NCI-H446 treated with DMSO at 0.1 percent for 48 hours (cell line): ENCODE results near the gene TMC6.
"Not testable (repeated sequence)": the region's sequence is repeated elsewhere in the genome, so short reads cannot be mapped to it uniquely, and the experiment has no call there.

ENCODE experiments used
- DNase-seq: peaks from one replicate; lab custom pipeline; 2025; lab: John Stamatoyannopoulos, UW

Gene TMC6

GRCh38 chr17:78154903-78155811 is 26.6 kb upstream of the TMC6 start:
- no peak for DNase-seq

DNA sequence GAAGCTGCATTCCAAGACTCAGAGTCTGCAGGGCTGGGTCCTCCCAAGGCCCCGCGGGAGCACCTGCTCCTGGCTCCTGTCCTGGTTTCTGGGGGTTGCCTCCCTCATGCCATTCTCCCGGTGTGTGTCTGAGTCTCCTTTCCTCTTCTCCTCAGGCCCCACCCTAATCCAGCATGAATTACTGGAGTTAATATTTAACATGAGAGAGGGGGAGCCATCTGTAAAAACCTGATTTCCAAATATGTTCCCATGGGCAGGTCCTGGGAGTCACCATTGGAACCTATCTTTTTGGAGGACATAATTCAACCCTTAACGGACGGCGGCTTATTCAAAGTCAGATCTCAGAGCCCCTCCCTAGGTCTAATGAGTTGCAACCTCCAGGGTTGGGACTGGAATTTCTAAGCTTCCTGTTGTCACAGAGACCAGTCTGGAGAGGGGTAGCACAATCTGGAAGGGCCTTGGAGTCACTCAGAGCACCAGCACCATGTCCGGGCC is 23.0 kb upstream of the TMC6 start:
- DNase-seq: no peak

DNA sequence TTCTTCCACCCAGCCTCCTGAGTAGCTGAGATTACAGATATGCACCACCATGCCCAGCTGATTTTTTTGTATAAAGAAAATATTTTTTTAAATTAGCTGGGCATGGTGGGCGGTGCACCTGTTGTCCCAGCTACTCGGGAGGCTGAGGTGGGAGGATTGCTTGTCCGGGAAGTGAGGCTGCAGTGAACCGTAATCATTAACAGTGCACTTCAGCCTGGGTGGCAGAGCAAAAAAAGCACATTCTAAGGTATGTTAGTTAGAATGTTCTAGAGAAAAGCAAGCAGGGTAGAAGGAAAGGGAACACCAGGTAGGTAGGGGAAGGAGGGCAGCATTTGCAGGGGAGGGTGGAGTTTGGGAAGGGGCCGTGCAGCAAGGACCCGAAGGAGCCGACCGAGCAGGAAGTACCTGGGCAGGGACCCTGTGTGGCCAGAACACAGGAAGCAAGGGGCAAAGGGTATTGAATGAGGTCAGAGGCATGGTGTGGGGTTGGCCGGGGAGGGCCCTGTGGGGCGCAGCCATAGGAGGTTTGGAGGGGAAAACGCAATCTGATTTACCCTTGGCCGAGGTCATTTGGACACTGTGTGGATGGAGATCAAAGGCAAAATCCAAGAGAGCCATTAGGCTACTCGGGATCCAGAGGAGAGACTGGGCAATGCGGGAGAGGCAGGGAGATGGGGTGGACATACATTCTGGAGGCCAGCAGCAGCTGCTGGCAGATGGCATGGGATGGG is 19.9 kb upstream of the TMC6 start:
- DNase-seq: no peak

DNA sequence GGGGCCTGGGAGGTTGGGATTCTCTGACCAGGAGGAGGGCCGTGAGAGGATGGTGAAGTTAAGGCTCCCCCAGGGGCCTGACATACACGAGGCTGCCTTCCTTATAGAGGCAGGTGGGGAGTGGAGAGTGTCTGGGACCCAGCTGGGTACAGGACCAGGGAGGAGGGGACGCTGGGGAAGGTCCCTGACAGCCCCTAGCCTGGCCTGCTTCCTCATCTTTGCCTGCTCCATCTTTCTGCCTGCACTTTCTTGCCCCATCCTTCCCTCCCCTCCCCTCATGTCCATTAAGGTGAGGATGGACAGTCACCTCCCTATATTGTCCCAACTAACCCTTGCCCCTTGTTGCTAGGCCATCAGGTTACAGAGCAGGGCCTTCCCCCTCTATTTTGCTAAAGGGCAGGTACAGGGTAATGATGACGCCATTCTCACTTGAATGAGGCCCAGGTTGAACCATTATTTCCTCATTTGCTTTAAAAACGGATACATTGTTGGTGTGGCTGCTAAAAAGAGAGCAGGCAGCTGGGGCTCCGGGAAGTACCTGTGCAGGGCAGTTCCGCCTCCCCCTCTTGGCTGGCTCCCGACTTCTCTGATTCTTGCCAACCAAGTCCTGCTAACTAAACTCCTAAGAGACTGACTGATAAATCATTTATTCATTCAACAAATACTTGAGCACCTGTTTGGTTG is 18.9 kb upstream of the TMC6 start:
- DNase-seq: no peak

- no peak for DNase-seq
Observed at GRCh38 chr17:78146881-78147280, 18.3 kb upstream of the TMC6 start.

DNA sequence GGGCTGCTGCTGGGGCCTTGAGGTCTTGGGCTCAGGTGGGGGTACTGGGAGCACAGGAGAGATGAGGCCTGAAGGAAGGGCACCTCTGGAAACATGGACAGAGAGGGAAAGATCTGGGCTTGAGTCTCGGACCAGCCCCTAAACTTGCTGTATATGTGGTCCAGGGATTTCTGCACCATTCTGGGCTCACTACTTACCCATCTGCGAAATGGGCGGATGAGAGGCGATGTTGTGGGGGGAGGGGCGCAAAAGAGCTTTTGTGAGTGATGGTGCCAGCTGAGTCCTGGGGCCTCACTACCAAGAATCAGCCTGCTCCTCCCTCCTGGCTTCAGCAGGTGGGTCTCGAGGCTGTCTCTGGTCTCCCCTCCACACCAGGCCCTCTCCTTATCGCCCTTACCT is 17.9 kb upstream of the TMC6 start:
- no peak for DNase-seq

- no peak for DNase-seq
Observed at GRCh38 chr17:78144736-78145641, 16.4 kb upstream of the TMC6 start.

DNA sequence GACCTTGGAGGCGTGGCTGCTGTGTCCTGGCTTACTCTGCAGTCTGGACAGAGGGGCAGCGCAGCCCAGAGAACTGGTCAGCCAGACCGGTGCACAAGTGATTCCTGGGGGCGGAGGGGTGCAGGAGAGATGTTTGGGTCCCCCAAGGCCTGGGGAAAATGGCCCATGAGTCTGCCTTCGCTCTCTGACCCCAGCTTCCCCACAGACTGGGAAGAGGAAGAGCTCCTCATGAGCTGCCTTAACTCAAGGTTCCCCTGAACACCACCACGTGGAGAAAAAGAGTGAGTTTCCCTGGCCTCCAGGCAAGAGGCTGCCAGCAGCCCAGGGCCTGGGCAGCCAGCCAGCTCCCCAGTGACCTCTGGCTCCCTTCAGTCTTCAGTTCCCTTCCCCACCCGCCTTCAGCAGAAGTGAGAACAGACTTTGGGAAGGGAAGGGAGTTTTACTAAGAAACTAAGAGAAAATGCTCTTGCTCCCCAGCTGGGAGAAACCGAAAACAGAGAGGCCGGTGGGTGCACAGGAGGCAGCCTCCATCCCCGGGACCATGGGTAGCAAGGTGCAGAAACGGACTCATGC is 15.7 kb upstream of the TMC6 start:
- DNase-seq: peak; percentile 46

DNA sequence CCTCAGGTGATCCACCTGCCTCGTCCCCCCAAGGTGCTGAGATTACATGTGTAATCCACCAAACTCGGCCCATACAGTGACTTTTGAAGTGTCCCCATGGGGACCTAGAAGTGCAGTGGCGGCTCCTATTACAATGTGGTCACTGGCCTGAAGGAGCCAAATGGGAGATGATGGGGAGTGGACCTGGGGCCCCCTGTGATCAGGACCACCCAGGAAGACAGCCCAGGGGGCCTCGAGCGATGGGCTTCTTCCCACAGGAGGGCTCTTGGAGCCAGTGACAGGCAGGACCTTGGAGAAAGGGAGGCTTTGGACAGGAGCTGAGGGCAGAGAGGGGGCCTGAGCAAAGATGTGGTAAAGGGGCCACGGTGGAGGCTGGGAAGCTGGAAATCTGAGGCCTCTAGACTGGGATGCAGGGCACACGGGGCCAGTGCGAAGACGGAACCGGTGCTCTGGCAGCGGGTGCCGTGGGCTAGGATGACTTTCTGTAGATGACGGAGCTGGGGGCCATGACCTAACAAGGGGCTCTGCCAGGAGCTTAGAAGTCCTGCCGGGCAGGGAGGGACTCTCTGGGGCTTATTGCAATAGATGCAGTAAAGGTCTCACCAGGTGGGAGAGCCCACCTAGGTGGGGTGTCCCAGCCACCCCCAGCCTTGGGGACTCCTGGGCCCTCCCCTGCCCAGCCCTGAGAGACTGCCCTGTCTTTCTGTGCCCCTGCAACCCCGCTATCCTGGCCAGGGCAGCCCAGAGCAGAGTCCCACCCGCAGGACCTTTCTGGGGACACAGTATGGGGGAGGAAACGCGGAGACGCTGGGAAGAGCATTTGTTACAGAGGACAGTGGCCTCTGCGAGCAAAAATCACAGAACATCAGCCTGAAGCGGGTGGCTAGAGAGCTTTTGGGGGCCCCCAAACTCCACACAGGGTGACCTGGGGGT is 14.9 kb upstream of the TMC6 start:
- DNase-seq: no peak

GRCh38 chr17:78142119-78142861 is 13.7 kb upstream of the TMC6 start:
- no peak for DNase-seq

GRCh38 chr17:78141437-78142118 is 13.0 kb upstream of the TMC6 start:
- DNase-seq: no peak

GRCh38 chr17:78140169-78141051 is 11.9 kb upstream of the TMC6 start:
- peak; percentile 76 for DNase-seq

DNA sequence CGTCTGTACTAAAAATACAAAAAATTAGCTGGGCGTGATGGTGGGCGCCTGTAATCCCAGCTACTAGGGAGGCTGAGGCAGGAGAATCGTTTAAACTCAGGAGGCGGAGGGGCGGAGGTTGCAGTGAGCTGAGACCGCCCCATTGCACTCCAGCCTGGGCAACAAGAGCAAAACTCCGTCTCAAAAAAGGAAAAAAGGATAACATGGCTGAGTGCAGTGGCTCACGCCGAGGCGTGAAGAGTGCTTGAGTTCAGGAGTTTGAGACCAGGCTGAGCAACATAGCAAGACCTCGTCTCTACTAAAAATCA is 11.3 kb upstream of the TMC6 start:
- not testable (repeated sequence) for DNase-seq

DNA sequence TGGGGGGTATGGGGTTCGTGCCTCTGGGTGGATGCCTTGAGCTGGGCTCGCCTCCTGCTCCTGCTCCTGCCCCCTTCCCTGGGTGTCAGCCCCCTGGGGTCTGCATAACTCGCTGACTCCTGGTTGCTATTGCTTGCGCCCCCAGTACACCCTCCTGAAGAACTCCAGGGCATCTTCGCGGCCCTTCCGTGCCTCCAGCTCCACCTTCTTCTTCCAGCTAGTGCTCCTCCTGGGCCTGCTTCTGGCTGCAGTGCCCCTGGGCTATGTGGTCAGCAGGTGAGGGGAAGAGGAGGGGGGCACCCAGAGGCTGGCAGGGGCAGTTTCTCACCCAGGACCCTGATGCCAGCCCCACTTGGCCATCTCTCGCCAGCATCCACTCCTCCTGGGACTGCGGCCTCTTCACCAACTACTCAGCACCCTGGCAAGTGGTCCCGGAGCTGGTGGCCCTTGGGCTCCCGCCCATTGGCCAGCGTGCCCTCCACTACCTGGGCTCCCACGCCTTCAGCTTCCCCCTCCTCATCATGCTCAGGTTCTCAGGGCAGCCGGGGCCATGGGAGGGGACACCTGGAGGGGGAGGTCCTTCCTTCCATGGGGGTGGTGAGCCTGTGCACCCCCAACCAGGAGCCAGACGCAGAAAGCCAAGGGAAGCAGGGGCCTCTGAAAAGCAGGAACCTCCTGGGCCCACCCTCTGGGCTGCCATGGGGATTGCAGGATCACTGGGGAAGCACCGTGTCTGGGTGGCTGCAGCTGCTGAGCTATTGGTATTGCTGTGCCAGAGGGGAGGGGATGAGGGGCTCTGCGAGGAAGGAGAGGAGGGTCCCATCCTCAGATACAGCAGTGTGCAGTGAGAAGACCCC is 9.9 kb upstream of the TMC6 start:
- no peak for DNase-seq

- no peak for DNase-seq
Observed at GRCh38 chr17:78137392-78138203, 9.0 kb upstream of the TMC6 start.
